HG03066 (cell line): ENCODE results near the gene ALKBH6.
"Not testable (repeated sequence)": the region's sequence is repeated elsewhere in the genome, so short reads cannot be mapped to it uniquely, and the experiment has no call there.

ENCODE experiments used
- ATAC-seq: cut with Tn5 transposase; IDR thresholded peaks from one replicate; pipeline ENCODE4 v1.9.1; 2021; ENCODE audit warnings: low read depth; ENCODE audit not compliant: unreplicated experiment

The ALKBH6 gene

DNA sequence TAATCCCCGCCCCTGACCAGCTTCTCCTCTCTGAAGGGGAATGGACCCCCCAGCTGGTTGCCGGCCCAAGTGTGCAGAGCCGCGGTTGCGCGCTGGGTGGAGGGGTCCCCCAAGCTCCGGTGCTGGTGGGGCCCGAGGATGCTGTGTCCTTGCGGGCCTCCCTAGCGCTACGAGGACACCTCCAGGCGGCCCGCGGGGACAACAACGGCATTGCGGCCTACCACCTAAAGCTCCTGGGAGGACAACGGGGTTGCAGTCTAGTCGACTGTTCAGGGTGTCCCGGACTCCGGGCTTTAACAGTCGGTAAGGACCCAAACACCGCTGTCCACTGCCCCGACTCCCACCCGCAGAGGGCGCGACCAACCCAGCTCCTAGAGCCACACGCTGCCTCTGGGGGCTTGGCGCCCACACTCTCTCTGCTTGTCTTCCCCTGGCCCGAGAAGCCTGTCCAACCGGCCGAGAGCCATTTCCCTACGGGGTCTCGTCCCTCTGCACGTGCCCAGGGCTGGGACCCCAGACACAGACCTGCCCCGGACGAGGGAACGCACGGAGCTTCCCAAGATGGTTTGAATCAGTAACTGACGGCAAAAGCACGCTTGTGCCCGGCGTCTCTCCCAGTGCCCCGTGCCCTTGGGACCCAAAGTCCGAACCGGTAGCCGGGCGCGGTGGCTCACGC lies 20.0 kb downstream of the ALKBH6 start:
- no peak for ATAC-seq

DNA sequence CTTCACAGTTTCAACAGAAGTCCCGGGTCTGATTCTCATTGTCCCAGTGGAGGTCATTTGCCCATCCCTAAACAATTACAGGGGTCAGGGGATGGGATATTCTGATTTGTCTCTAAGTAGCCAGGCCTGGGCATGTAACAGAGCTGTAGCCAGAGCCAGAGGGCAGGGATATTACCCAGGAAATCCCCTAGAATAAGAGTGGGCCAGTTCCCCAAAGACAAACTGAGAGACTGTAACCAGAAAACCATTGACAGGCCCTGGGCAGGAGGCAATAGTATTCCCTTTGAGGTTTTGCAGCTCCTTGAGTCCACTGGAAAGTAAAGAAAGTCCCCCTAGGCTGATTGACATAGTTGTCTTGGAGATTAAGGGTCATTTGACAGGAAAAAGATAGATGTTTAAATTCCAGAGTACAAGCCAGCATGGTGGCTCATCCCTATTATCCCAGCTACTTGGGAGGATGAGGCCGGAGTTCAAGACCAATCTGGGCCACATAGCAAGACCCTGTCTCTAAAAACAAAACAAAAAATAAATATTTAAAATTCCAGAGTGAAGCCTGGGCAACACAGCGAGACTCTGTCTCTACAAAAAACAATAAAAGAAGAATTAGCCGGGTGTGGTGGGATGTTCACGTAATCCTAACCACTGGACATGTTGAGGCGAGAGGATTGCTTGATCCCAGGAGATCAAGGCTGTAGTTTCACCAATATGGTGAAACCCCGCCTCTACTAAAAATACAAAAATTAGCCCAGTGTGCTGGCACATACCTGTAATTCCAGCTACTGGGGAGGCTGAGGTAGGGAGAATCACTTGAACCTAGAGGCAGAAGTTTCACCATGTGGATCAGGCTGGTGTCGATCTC lies 20.9 kb downstream of the ALKBH6 start:
- no peak for ATAC-seq

DNA sequence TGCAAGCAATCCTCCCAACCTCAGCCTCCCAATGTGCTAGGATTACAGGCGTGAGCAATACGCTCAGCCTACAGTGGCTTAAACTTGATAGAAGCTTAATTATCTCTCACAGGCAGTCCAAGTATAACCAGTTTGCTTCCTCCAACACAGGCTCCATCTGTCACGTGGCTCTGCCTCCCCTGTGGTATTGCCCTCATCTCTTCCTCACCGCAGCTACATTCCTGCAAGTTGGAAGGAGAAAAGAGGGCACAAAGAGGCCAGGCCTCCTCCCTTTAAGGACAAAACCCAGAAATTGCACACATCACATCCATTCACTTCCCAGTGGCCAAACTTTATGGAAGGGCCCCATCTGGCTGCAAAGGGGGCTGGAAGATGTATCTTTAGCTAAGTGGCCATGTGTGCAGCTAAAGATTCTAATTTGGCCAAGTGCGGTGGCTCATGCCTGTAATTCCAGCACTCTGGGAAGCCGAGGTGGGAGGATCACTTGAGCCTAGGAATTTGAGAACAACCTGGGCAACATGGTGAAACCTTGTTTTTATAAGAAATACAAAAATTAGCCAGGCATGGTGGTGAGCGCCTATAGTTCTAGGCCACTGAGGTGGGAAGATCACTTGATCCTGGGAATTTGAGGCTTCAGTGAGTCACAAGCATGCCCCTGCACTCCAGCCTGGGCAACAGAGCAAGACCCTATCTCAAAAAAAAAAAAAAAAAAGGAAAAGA lies 22.1 kb downstream of the ALKBH6 start:
- no peak for ATAC-seq

DNA sequence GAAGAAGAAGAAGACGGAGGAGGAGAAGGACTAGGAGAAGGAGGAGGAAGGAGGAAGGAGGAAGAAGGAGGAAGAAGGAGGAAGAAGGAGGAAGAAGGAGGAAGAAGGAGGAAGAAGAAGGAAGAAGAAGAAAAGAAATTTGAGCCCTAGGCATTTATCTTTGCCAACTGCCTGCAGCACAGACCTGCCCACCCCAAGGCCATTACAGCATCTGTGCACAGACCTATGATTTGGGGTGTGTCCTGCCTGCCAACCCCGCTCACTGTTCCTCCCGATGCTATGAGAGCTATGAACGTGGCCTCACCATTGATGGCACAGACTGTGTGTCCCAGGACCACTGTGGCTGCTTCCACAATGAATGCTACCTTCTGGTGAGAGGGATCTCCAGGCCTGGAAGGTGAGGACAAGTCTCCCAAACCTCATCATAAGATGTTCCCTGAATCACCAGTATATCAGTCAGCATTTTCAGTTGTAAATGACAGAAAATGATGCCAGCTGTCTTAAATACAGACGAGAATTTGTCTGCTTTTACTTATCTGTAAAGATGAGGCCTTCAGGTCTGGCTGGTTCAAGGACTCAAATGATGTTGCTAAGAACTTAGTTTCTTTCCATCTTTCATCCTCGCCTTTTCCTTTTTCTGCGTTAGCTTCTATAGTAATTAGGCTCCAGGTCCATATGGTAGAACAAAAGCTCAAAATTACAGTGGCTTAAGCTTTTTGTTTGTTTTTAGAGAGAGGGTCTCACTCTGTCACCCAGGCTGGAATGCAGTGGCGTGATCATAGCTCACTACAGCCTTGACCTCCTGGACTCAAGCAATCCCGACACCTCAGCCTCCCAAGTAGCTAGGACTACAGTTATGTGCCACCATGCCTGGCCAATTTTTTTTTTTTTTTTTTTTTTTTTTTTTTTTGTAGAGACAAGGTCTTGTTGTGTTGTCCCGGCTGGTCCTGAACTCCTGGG lies 23.0 kb downstream of the ALKBH6 start:
- no peak for ATAC-seq

DNA sequence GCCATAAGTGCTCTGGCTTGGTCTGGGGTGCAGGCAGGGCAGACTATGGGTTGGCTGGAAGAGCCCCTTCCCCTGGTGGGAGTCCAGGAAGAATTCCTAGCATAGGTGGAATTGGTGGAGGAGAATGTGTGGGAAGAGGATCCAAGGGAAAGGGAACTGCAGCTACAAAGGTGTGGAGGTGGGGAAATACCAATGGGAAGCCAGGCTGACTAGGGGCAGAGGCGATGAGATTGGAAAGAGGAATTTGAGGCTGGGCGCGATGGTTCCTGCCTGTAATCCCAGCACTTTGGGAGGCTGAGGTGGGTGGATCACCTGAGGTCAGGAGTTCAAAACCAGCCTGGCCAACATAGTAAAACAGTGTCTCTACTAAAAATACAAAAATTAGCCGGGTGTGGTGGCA lies 23.9 kb downstream of the ALKBH6 start:
- no peak for ATAC-seq

DNA sequence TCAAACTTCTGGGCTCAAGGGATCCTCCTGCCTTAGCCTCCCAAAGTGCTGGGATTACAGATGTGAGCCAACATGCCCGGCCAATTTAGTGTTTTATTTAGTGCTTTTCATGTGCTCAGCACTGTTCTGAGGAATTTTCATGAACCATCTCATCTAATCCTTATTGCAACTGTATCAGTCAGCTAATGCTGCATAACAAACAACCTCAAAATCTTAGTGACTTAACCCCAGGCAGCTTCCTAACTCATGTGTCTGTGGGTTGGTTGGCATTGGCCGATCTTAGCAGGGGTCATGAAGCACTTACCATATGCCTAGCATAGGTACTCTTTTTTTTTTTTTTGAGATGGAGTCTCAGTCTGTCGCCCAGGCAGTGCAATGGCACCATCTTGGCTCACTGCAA lies 25.2 kb downstream of the ALKBH6 start:
- no peak for ATAC-seq

DNA sequence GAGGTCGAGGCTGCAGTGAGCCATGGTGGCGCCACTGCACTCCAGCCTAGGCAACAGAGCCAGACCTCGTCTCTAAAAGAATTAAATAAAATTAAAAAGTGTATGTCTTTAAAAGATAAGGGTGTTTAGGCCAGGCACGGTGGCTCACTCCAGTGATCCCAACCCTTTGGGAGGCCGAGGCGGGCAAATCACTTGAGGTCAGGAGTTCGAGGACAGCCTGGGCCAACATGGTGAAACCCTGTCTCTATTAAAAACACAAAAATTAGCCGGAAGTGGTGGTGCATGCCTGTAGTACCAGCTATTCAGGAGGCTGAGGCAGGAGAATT lies 26.5 kb downstream of the ALKBH6 start:
- ATAC-seq = no peak

DNA sequence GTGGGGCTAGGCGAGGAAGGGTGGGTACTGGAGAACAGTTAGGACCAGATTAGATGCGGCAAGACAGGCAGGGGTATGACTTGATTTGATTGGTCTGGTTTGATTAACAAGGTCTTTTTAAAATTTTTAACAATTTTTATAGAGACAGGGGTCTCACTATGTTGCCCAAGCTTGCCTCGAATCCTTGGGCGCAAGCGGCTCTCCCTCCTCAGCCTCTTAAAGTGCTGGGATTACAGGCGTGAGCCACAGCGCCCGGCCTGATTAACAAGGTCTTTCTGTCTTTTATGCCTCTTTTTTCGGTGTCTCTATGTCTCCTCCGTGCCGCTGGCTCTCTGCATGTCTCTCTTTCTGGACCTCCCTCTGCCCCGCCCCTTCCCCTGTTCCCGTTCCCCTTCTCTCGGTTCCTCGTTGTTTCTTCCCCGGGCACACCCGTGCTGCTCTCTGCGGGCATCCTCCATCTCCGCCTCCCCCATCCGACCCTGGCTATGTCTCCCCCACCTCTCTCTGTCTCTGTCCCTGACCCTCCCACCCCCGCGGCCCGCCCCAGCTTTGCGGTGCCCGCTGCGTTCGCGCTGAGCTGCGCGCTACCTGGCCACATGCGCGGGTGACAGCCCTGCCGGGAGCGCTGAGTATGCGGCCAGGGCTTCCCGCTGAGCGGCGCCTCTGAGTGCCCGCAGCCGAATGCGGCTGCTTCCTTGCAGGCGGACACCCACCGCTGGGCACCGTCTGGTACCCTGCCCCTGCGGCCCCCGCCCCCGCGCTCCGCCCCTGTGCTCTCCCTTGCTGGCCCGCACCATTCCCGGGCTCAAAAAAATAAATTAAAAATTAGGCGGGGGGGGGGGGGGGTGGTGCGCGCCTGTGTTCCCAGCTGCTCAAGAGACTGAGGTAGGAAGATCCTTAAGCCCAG lies 27.1 kb downstream of the ALKBH6 start:
- no peak for ATAC-seq

DNA sequence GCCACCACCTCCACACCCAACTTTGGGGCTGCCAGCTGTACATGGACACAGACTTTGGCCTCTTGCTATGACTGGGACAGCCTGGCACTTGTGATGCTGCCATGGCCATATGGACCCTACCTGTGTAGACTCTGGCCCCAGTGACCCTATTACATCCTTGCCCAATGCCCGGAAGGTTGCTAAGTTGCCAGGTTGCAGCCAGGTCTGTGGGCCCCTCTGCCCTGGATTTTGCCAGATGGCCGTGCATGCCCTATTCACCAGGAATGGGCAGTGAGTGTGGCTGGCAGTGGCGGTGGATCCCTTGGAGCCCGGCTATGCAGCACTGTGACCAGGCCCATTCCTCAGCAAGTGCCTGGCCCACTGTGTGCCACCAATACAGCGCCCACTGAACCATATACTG lies 27.9 kb downstream of the ALKBH6 start:
- no peak for ATAC-seq

DNA sequence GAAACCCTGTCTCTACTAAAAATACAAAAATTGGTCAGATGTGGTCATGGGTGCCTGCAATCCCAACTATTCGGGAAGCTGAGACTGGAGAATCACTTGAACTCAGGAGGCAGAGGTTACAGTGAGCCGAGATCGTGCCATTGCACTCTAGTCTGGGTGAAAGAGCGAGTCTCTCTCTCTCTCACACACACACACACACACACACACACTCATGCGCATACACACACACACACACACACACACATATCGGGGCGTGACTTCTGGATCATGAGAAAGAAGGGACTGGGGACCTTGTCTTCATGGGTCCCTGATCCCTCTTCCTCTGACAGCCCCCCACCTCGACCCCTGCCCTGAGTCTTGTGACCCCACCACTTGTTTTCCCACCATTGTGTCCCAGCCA lies 30.8 kb downstream of the ALKBH6 start:
- no peak for ATAC-seq

DNA sequence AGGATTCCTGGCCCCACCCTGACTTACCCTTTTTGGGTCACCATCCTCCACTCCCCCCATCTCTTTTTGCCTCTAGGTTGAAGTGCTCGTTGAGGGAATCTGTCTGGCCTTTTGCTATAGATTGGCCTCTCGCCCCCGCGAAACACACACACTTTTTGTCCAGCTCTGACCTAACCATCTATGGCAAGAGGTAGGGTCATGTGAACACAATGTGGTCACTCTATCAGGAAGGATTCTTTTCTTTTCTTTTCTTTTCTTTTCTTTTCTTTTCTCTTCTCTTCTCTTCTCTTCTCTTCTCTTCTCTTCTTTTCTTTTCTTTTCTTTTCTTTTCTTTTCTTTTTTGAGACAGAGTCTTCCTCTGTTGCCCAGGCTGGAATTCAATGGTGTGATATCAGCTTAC lies 33.0 kb downstream of the ALKBH6 start:
- not testable (repeated sequence) for ATAC-seq

DNA sequence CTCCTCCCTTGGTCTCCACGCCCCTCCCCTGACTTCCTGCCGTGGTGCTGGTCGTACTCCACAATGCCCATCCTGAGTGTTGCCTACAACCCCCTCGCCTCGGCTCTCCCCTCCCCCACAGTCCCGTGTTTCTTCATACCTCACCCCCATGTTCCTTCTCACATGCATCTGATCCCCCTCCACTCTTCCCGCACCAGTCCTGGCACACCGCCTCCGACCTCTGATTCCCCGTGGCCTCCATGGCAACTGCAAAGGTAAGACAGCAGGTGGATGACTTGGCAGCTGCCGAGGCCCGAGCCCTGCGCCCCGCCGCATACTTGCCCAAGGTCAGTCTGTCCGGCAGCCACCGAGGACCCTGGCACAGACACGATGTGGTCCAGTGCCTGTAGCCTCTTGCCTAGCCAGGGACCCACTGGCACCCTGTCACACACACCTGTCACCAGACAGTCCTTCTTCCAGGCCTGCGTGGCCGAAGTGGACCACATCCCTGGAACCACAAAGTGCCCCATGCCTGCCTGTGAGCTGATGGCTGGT lies 35.1 kb downstream of the ALKBH6 start:
- no peak for ATAC-seq

DNA sequence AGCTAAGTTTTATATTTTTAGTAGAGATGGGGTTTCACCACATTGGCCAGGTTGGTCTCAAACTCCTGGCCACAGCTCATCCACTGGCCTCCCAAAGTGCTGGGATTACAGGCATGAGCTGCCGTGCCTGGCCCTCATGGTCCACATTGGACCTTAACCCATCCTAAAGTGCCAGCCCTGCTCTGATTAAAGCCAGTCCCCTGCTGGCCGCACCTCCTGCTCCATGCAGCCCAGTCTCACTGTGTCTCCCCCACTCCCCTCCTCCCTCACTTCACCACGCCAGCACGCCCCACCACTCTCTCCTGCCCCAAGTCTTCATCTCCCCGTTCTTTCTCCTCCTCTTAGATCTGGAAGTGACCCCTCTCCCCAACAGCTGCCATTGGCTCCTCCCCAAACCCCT lies 35.7 kb downstream of the ALKBH6 start:
- ATAC-seq = no peak

DNA sequence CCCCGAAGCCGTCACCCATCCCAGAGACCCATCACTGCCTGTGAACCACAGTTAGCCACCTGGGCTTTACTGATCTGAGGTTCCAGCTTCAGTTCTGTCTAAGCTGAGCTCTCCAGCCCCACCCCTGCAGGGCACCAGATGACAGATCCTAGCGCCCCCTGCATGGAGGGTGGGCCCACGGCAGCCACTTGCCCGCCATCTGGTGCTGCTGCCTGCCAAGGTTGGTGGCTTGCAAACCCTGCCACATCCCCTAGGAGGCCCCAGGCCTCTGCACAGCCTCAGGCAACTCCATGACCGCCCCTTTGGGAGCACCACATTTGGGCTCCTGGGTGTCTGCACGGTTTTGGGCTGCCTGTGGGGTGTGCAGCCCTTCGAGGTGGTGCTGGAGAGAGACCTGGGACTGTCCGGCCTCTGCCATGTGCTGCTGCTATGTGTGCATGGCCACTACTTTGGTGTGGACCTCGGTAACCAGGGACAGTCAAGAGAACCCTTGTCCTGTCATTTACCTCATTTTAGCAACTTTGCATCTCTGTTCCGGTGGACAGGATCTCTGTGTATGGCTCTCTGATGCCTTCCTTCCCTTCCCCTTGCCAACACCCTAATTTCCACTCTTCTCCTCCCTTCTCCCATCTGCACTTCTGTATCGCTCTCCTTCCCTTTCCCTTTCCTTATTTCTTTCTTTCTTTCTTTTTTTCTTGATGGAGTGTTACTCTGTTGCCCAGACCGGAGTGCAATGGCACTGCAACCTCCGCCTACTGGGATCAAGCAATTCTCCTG lies 36.4 kb downstream of the ALKBH6 start:
- ATAC-seq = no peak

DNA sequence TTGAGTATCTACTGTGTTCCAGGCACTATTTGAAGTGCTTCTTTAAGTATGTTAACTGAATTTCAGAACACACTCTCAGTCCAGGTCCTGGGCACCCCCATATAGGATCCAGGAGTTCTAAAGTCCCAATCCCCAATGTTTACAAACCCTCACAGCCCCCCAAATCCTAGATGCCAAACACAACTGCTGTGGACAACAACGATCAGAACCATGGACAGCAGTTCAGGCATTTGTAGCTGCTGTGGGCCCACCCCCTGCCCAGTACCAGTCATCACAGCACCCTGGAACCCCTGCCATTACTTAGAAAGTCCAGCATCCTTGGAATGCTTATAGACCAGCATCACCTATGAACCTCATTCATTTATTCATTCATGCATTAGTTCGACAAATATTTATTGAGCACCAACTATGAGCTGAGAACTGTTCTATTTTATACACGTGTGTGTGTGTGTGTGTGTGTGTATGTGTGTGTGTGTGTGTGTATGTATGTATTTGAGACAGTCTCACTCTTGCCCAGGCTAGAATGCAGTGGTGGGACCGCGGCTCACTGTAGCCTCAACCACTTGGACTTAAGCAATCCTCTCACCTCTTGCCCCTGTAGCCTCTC lies 38.3 kb downstream of the ALKBH6 start:
- no peak for ATAC-seq

DNA sequence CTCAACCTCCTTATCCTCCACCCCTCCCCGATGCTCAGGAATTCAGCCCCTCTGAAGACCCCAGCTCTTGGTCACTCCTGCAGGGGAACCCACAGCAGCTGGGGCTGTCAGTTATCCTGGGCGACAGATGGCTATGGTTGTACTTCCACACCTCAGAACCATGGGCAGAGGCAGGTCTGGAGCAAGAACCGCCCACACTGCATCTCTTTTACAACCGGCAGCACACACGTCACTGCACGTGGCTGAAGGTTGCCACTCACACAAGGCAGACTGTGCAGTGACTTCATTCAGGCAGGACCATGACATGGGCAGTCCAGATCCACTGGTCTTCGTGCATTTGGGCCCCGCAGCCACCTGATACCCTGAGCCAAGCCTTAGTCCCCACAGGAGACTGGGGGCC lies 40.5 kb downstream of the ALKBH6 start:
- ATAC-seq = no peak

DNA sequence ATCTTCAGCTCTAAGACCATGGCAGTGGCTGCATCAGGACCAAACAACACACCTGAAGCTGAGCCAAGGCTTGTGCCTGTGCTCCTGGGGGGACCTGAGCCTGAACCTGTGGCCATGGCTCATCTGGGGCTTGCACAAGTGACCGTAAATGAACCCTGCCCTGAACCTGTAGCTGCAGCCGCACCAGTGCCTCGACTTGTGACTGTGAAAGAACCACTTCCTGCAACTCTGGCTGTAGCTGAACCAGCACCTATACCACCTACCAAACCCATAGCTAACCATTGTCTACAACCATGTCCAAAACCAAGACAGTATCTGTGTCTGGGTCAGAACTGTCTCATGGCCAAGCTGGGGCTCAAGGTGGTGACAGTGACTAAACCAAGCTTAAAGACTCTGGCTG lies 47.2 kb downstream of the ALKBH6 start:
- no peak for ATAC-seq

DNA sequence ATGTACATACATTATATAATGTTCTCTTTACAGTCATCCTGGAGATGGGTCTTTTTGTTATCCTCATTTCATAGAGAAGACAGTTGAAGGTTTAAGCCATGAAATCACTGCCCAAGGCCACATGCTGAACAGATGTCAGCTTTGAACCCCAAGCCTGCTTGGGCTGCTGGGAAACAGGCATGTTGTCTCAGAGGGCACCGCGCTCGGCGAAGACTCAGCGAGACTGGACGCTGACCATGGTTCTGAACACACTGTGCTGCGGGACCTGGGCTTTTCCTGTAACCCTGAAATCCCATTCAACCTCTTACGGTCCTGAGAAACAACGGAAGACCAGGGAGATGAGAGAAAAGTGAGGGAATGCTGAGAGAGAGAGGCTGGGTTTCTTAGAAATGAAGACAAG lies 50.5 kb downstream of the ALKBH6 start:
- ATAC-seq = no peak
